ENCODE data around the gene SRP19. TPM values are rescaled to one million over a fixed set of nuclear protein-coding genes. Genes with fewer than 3 reads are reported as not detected.

SRP19 gene
- polyA plus RNA-seq, 2 of the 4 experiments (the other 2 are of a cell fraction): 93.5 to 144 TPM

DNA sequence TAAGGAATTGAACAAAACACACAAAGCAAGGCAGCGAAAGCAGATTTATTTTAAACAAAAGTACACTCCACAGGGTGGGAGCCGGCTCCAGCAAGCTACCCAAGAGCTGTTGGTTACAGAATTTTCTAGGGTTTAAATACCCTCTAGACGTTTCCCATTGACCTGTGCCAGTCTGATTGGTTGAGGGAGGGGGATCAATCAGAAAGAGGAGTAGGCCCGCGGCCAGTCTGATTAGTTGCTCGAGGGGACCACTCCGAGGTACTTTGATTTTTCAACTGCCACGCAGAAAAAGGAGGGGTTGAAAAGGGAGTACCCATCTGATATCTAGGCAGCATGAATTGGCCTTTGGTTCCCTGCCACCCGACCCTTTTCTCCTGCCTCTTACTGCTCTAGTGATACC is 998 bp downstream of the SRP19 start:
- DNase-seq (ENCODE audit: low read depth in 1 of 2, low spot score in 1 of 2) (no peak), ATAC-seq (no peak), FAIRE-seq (no peak)
- H3K27ac ChIP-seq: peak overlapping the region; percentile 82 to 97
- no peaks in the 10 kb centered on the region for H3K9me3 ChIP-seq
- peaks cover 20% of the 10 kb centered on the region; the same call in 2 of the 3 replicates for H3K4me1 ChIP-seq
- ChIA-PET POLR2A (interaction anchor here (1.3 kb wide), 1 partner anchor 60 kb away, joined by 3 read pairs; the partner anchor contains the start of gene REEP5), CTCF (no interaction called here)
- TF ChIP-seq, protein P1, sequence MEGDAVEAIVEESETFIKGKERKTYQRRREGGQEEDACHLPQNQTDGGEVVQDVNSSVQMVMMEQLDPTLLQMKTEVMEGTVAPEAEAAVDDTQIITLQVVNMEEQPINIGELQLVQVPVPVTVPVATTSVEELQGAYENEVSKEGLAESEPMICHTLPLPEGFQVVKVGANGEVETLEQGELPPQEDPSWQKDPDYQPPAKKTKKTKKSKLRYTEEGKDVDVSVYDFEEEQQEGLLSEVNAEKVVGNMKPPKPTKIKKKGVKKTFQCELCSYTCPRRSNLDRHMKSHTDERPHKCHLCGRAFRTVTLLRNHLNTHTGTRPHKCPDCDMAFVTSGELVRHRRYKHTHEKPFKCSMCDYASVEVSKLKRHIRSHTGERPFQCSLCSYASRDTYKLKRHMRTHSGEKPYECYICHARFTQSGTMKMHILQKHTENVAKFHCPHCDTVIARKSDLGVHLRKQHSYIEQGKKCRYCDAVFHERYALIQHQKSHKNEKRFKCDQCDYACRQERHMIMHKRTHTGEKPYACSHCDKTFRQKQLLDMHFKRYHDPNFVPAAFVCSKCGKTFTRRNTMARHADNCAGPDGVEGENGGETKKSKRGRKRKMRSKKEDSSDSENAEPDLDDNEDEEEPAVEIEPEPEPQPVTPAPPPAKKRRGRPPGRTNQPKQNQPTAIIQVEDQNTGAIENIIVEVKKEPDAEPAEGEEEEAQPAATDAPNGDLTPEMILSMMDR (IDR thresholded peaks at IDR 0.05): no peak
- no peak for TF ChIP-seq MYC (IDR thresholded peaks at IDR 0.05; ENCODE audit: borderline replicate concordance, low read length)
- TF ChIP-seq KDM1A (IDR thresholded peaks at IDR 0.05; ENCODE audit: low read depth): no peak
- TF ChIP-seq GATA3 (IDR thresholded peaks at IDR 0.05; ENCODE audit: borderline replicate concordance): no peak
- no peak for TF ChIP-seq HOXB13 (CRISPR knock-in tag; IDR thresholded peaks at IDR 0.05; ENCODE audit: low read depth)
- TF ChIP-seq KDM5A (IDR thresholded peaks at IDR 0.05): no peak
- no peak for TF ChIP-seq HEYL (CRISPR knock-in tag; IDR thresholded peaks at IDR 0.05)
- TF ChIP-seq RAD21 (conservative IDR thresholded peaks at IDR 0.05 in 1 of 2, IDR thresholded peaks at IDR 0.05 in 1 of 2): no peak
- TF ChIP-seq EHMT2 (IDR thresholded peaks at IDR 0.05; ENCODE audit: low read depth): no peak
- TF ChIP-seq CBX8 (IDR thresholded peaks at IDR 0.05): no peak
- TF ChIP-seq ZFP36 (IDR thresholded peaks at IDR 0.05; ENCODE audit: borderline replicate concordance, partially characterized antibody): no peak
- TF ChIP-seq SREBF2 (IDR thresholded peaks at IDR 0.05): no peak
- TF ChIP-seq, protein P2, sequence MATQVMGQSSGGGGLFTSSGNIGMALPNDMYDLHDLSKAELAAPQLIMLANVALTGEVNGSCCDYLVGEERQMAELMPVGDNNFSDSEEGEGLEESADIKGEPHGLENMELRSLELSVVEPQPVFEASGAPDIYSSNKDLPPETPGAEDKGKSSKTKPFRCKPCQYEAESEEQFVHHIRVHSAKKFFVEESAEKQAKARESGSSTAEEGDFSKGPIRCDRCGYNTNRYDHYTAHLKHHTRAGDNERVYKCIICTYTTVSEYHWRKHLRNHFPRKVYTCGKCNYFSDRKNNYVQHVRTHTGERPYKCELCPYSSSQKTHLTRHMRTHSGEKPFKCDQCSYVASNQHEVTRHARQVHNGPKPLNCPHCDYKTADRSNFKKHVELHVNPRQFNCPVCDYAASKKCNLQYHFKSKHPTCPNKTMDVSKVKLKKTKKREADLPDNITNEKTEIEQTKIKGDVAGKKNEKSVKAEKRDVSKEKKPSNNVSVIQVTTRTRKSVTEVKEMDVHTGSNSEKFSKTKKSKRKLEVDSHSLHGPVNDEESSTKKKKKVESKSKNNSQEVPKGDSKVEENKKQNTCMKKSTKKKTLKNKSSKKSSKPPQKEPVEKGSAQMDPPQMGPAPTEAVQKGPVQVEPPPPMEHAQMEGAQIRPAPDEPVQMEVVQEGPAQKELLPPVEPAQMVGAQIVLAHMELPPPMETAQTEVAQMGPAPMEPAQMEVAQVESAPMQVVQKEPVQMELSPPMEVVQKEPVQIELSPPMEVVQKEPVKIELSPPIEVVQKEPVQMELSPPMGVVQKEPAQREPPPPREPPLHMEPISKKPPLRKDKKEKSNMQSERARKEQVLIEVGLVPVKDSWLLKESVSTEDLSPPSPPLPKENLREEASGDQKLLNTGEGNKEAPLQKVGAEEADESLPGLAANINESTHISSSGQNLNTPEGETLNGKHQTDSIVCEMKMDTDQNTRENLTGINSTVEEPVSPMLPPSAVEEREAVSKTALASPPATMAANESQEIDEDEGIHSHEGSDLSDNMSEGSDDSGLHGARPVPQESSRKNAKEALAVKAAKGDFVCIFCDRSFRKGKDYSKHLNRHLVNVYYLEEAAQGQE (IDR thresholded peaks at IDR 0.05): no peak
- TF ChIP-seq POLR2AphosphoS2 (conservative IDR thresholded peaks at IDR 0.05; ENCODE audit: low read length): no peak
- no peak for TF ChIP-seq FOSL2 (IDR thresholded peaks at IDR 0.05)
- no peak for TF ChIP-seq FOSL2 (CRISPR knock-in tag; IDR thresholded peaks at IDR 0.05)
- TF ChIP-seq NFE2L2 (conservative IDR thresholded peaks at IDR 0.05; ENCODE audit: low read length): no peak
- TF ChIP-seq, protein P3, sequence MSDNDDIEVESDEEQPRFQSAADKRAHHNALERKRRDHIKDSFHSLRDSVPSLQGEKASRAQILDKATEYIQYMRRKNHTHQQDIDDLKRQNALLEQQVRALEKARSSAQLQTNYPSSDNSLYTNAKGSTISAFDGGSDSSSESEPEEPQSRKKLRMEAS (IDR thresholded peaks at IDR 0.05): no peak
- TF ChIP-seq RARB (CRISPR knock-in tag; IDR thresholded peaks at IDR 0.05): no peak
- H3K4me2 ChIP-seq: peak overlapping the region; percentile 87
- WGBS (ENCODE audit: missing lambda C conversion rate): 4% methylated on average over 9 of the region's 9 CpGs
- H3K4me3 ChIP-seq: peak overlapping the region; percentile 87

DNA sequence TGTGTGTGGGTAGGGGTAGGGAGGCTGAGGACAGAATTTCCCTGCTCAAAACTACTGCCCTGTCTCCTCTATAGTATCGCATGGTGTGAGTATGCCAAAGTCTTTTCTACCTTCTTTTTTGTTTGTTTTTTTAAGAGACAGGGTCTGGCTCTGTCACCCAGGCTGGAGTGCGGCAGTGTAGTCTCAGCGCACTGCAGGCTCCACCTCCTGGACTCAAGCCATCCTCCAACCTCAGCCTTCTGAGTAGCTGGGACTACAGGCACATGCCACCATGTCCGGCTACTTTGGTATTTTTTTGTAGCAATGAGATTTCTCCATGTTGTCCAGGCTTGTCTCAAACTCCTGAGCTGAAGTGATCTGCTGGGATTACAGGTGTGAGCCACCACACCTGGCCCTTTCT is 2.5 kb downstream of the SRP19 start:
- Histone ChIP-seq H3K27ac (no peak overlapping the region), H3K9me3 (no peaks in the 10 kb centered on the region), H3K4me2 (peak overlapping the region; percentile 87), H3K4me3 (no peak overlapping the region), H3K4me1 (peaks cover 20% of the 10 kb centered on the region; the same call in 2 of the 3 replicates)
- 95% methylated on average over 4 of the region's 4 CpGs for WGBS (ENCODE audit: missing lambda C conversion rate)
- ChIA-PET CTCF (interaction anchor here (1.1 kb wide), 1 partner anchor 15 kb away, joined by 3 read pairs; no protein-coding TSS in a partner anchor), POLR2A (no interaction called here)
- TF ChIP-seq BHLHE40 (IDR thresholded peaks at IDR 0.05; ENCODE audit: low read depth, low read length) (no peak), ESRRA (IDR thresholded peaks at IDR 0.05; ENCODE audit: borderline replicate concordance, low read length) (no peak), HEYL (CRISPR knock-in tag; IDR thresholded peaks at IDR 0.05) (no peak), NFE2L2 (conservative IDR thresholded peaks at IDR 0.05; ENCODE audit: low read length) (no peak)
- DNase-seq (ENCODE audit: low read depth in 1 of 2, low spot score in 1 of 2): no peak
- FAIRE-seq: no peak
- ATAC-seq: no peak
